ENCODE results near the gene PRKCB.
"Not testable (repeated sequence)": the region's sequence is repeated elsewhere in the genome, so short reads cannot be mapped to it uniquely, and the experiment has no call there.

Gene PRKCB

GRCh38 chr16:23914946-23915530 lies 79.3 kb downstream of the PRKCB start:
- H3K36me3 ChIP-seq (ENCODE audit: insufficient read depth) = no peaks in the 10 kb centered on the region
- no peaks in the 10 kb centered on the region for H4K20me1 ChIP-seq (ENCODE audit: insufficient read depth)
- H3K4me1 ChIP-seq (ENCODE audit: low read depth, poor library complexity, severe bottlenecking) = no peaks in the 10 kb centered on the region
- H3K4me3 ChIP-seq (IDR thresholded peaks at IDR 0.05; ENCODE audit: insufficient read depth, low read depth, low read length) = no peak overlapping the region
- no peak overlapping the region for H3K9ac ChIP-seq
- no peak overlapping the region for H3K27ac ChIP-seq
- H3K79me2 ChIP-seq (ENCODE audit: insufficient read depth, low read depth) = no peaks in the 10 kb centered on the region
- no peak overlapping the region for H2AFZ ChIP-seq (ENCODE audit: low read depth)
- H3K27me3 ChIP-seq (ENCODE audit: insufficient read depth, low read depth) = no peaks in the 10 kb centered on the region
- H3K4me2 ChIP-seq = no peak overlapping the region
- TF ChIP-seq, protein P1, sequence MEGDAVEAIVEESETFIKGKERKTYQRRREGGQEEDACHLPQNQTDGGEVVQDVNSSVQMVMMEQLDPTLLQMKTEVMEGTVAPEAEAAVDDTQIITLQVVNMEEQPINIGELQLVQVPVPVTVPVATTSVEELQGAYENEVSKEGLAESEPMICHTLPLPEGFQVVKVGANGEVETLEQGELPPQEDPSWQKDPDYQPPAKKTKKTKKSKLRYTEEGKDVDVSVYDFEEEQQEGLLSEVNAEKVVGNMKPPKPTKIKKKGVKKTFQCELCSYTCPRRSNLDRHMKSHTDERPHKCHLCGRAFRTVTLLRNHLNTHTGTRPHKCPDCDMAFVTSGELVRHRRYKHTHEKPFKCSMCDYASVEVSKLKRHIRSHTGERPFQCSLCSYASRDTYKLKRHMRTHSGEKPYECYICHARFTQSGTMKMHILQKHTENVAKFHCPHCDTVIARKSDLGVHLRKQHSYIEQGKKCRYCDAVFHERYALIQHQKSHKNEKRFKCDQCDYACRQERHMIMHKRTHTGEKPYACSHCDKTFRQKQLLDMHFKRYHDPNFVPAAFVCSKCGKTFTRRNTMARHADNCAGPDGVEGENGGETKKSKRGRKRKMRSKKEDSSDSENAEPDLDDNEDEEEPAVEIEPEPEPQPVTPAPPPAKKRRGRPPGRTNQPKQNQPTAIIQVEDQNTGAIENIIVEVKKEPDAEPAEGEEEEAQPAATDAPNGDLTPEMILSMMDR (conservative IDR thresholded peaks at IDR 0.05; ENCODE audit: low read depth, low read length) = no peak

DNA sequence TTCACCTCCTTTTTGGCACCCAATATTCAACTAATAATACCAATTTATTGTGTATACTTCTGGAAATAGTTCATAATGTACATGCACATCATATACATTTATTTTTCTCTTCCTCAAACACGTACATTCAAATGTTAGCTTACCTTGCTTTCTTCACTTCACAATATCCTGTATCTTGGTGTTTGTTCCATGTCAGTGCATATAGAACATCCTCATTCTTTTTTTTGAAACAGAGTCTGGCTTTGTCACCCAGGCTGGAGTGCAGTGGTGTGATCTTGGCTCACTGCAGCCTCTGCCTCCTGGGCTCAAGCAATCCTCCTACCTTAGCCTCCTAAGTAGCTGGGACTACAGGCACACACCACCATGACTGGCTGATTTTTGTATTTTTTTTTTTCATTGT lies 80.8 kb downstream of the PRKCB start:
- H3K4me1 ChIP-seq (ENCODE audit: low read depth, poor library complexity, severe bottlenecking); H3K79me2 ChIP-seq (ENCODE audit: insufficient read depth, low read depth): not testable (repeated sequence)

DNA sequence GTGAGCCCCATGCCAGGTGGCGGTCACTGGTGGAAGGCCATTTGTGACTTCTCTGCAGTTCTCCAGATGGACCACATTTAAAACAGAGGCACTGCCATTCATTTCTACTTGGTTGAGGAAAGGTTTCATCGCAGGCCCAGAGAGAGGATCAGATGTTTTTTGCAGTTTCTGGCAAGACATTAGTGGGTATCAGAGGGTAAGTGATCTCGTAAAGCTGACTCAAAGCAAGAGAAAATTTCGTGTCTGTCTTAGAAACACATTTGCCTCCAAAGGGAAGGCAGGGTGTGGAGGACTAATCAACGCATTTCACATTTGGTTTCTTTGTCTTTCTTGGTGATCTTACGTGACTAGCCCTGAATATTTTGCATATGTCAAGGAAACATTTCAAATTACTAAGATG lies 81.8 kb downstream of the PRKCB start:
- no peak overlapping the region for H3K9ac ChIP-seq
- no peak overlapping the region for H3K27ac ChIP-seq
- H3K4me3 ChIP-seq (IDR thresholded peaks at IDR 0.05; ENCODE audit: insufficient read depth, low read depth, low read length) = no peak overlapping the region
- H3K4me2 ChIP-seq = no peak overlapping the region
- no peaks in the 10 kb centered on the region for H3K79me2 ChIP-seq (ENCODE audit: insufficient read depth, low read depth)
- no peaks in the 10 kb centered on the region for H3K36me3 ChIP-seq (ENCODE audit: insufficient read depth)
- no peaks in the 10 kb centered on the region for H4K20me1 ChIP-seq (ENCODE audit: insufficient read depth)
- no peak overlapping the region for H2AFZ ChIP-seq (ENCODE audit: low read depth)
- TF ChIP-seq, protein P1 (conservative IDR thresholded peaks at IDR 0.05; ENCODE audit: low read depth, low read length) = no peak
- no peaks in the 10 kb centered on the region for H3K27me3 ChIP-seq (ENCODE audit: insufficient read depth, low read depth)
- no peaks in the 10 kb centered on the region for H3K4me1 ChIP-seq (ENCODE audit: low read depth, poor library complexity, severe bottlenecking)

More for the DNA sequence above, 80.8 kb downstream of the PRKCB start:
- not testable (repeated sequence) for H3K4me2 ChIP-seq; H2AFZ ChIP-seq (ENCODE audit: low read depth); H4K20me1 ChIP-seq (ENCODE audit: insufficient read depth); H3K9ac ChIP-seq; H3K4me3 ChIP-seq (IDR thresholded peaks at IDR 0.05; ENCODE audit: insufficient read depth, low read depth, low read length); H3K27ac ChIP-seq; H3K36me3 ChIP-seq (ENCODE audit: insufficient read depth); H3K27me3 ChIP-seq (ENCODE audit: insufficient read depth, low read depth)

GRCh38 chr16:23920446-23920845 lies 84.7 kb downstream of the PRKCB start:
- TF ChIP-seq, protein P1 (conservative IDR thresholded peaks at IDR 0.05; ENCODE audit: low read depth, low read length) = no peak
- Histone ChIP-seq H3K9ac (no peak overlapping the region), H3K79me2 (ENCODE audit: insufficient read depth, low read depth) (no peaks in the 10 kb centered on the region), H2AFZ (ENCODE audit: low read depth) (no peak overlapping the region), H3K4me2 (no peak overlapping the region), H3K4me3 (IDR thresholded peaks at IDR 0.05; ENCODE audit: insufficient read depth, low read depth, low read length) (no peak overlapping the region), H3K27ac (no peak overlapping the region), H4K20me1 (ENCODE audit: insufficient read depth) (no peaks in the 10 kb centered on the region), H3K27me3 (ENCODE audit: insufficient read depth, low read depth) (no peaks in the 10 kb centered on the region), H3K36me3 (ENCODE audit: insufficient read depth) (no peaks in the 10 kb centered on the region), H3K4me1 (ENCODE audit: low read depth, poor library complexity, severe bottlenecking) (no peaks in the 10 kb centered on the region)

GRCh38 chr16:23920899-23921298 lies 85.1 kb downstream of the PRKCB start:
- no peaks in the 10 kb centered on the region for H3K4me1 ChIP-seq (ENCODE audit: low read depth, poor library complexity, severe bottlenecking)
- H3K4me3 ChIP-seq (IDR thresholded peaks at IDR 0.05; ENCODE audit: insufficient read depth, low read depth, low read length) = no peak overlapping the region
- no peaks in the 10 kb centered on the region for H3K79me2 ChIP-seq (ENCODE audit: insufficient read depth, low read depth)
- no peaks in the 10 kb centered on the region for H4K20me1 ChIP-seq (ENCODE audit: insufficient read depth)
- no peaks in the 10 kb centered on the region for H3K27me3 ChIP-seq (ENCODE audit: insufficient read depth, low read depth)
- H3K9ac ChIP-seq = no peak overlapping the region
- no peak overlapping the region for H2AFZ ChIP-seq (ENCODE audit: low read depth)
- no peak overlapping the region for H3K27ac ChIP-seq
- H3K36me3 ChIP-seq (ENCODE audit: insufficient read depth) = no peaks in the 10 kb centered on the region
- no peak overlapping the region for H3K4me2 ChIP-seq
- TF ChIP-seq, protein P1 (conservative IDR thresholded peaks at IDR 0.05; ENCODE audit: low read depth, low read length) = no peak
